Measurements from ENCODE around the gene PABPC1L2B. TPM values are rescaled to one million over a fixed set of nuclear protein-coding genes. Genes with fewer than 3 reads are reported as not detected.
"Not testable (repeated sequence)": the region's sequence is repeated elsewhere in the genome, so short reads cannot be mapped to it uniquely, and the experiment has no call there.

The PABPC1L2B gene
- total RNA-seq (2022) (not detected in 2 replicates), Bru-seq, nascent RNA (not detected), BruChase-seq, experiment 1, labeled RNA remaining after a 6-hour chase (not detected), BruChase-seq, experiment 2, labeled RNA remaining after a 2-hour chase (not detected)
- long read RNA-seq = 0 reads

DNA sequence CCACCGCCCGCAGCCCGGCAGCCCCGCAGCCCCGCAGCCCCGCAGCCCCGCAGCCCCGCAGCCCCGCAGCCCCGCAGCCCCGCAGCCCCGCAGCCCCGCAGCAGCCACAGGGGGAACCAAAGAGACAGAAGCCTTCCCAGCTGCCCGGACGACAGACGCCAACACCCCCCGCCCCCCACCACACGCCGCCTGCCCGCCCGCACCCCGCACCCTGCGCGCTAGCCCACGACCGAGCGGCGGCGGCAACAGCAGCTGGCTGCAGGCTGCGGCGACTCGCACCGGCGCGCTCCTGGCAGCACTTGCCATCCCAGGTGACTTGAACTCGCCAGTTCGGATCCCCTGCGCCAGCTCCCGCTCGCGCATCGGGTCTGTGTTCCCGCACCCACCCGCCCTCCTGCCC is at the start of gene PABPC1L2B:
PABPC1L2B (plus strand) TSS at position 207 of the 400 bp plus-strand sequence. CDS start 704 bp downstream, outside the sequence.
- H3K4me1 Mint-ChIP-seq (ENCODE audit: insufficient read depth, unreplicated experiment); DNase-seq (ENCODE audit: unreplicated experiment); H3K4me3 Mint-ChIP-seq (ENCODE audit: unreplicated experiment); H3K27me3 Mint-ChIP-seq (ENCODE audit: insufficient read depth, unreplicated experiment); POLR2A ChIA-PET; H3K9me3 Mint-ChIP-seq (ENCODE audit: unreplicated experiment); CTCF ChIA-PET; BruUV-seq (replicated peaks); intact Hi-C loops (cut with micrococcal nuclease); H3K27ac Mint-ChIP-seq (ENCODE audit: low read depth, unreplicated experiment); H3K36me3 Mint-ChIP-seq (ENCODE audit: insufficient read depth, unreplicated experiment): not testable (repeated sequence)

DNA sequence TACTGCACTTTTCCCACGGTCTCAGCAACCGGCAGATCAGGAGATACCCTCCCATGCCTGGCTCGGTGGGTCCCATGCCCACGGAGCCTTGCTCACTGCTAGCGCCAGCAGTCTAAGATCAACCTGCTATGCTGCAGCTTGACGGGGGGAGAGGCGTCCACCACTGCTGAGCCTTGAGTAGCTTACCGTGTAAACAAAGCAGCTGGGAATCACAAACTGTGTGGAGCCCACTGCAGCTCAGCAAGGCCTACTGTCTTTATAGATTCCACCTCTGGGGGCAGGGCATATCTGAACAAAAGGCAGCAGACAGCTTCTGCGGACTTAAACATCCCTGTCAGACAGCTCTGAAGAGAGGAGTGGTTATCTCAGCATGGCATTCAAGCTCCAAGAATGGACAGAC is 42.8 kb upstream of the PABPC1L2B start:
- H3K9me3 Mint-ChIP-seq (ENCODE audit: unreplicated experiment); H3K4me1 Mint-ChIP-seq (ENCODE audit: insufficient read depth, unreplicated experiment); CTCF ChIA-PET: not testable (repeated sequence)

DNA sequence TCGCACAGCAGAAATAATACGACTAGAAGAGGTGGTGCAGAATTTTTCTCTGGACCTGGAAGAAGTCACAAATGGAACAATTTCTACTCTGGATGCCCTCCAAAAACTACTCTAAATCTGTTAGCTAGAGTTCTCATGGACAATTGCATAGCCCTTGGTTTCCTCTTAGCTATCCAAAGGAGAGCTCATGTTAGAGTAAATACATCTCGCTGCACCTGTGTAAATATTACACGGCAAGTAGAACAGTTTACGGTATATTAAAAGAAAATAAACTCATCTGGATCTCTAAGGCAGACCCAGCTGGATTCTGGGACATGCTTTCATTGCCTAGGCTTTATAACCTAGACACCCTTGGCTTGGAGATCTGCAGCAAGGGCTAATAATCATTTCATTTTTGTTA is 30.9 kb upstream of the PABPC1L2B start:
- DNase-seq (ENCODE audit: unreplicated experiment); BruUV-seq (replicated peaks); POLR2A ChIA-PET; H3K4me1 Mint-ChIP-seq (ENCODE audit: insufficient read depth, unreplicated experiment); H3K4me3 Mint-ChIP-seq (ENCODE audit: unreplicated experiment); CTCF ChIA-PET; H3K27me3 Mint-ChIP-seq (ENCODE audit: insufficient read depth, unreplicated experiment); H3K27ac Mint-ChIP-seq (ENCODE audit: low read depth, unreplicated experiment); H3K9me3 Mint-ChIP-seq (ENCODE audit: unreplicated experiment); H3K36me3 Mint-ChIP-seq (ENCODE audit: insufficient read depth, unreplicated experiment); intact Hi-C loops (cut with micrococcal nuclease): not testable (repeated sequence)

More for the DNA sequence above, 42.8 kb upstream of the PABPC1L2B start:
- H3K27ac Mint-ChIP-seq (ENCODE audit: low read depth, unreplicated experiment); DNase-seq (ENCODE audit: unreplicated experiment); H3K27me3 Mint-ChIP-seq (ENCODE audit: insufficient read depth, unreplicated experiment); H3K36me3 Mint-ChIP-seq (ENCODE audit: insufficient read depth, unreplicated experiment); intact Hi-C loops (cut with micrococcal nuclease); POLR2A ChIA-PET; BruUV-seq (replicated peaks); H3K4me3 Mint-ChIP-seq (ENCODE audit: unreplicated experiment): not testable (repeated sequence)

DNA sequence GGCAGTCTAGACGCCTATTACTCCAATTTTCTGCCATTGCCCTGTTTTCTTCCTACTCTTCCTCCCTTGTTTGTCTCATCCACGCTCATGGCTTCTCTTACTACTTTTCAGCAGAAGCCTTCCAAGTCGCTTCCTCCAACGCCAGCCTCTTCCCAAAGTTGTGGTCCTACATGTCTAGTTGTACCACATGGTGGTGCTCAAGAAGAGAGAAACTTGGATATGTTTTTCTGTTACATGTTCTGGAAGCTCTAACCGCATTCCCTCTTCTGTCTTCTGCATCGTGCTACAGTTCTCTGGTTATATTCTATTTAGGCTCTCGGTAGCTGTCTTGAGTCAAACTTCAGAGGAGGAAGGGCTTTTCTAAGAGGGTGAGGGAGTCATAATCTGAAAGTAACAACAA is 27.9 kb upstream of the PABPC1L2B start:
- H3K27ac Mint-ChIP-seq (ENCODE audit: low read depth, unreplicated experiment); POLR2A ChIA-PET; H3K4me1 Mint-ChIP-seq (ENCODE audit: insufficient read depth, unreplicated experiment); H3K27me3 Mint-ChIP-seq (ENCODE audit: insufficient read depth, unreplicated experiment); DNase-seq (ENCODE audit: unreplicated experiment); H3K36me3 Mint-ChIP-seq (ENCODE audit: insufficient read depth, unreplicated experiment); CTCF ChIA-PET; intact Hi-C loops (cut with micrococcal nuclease); BruUV-seq (replicated peaks); H3K9me3 Mint-ChIP-seq (ENCODE audit: unreplicated experiment); H3K4me3 Mint-ChIP-seq (ENCODE audit: unreplicated experiment): not testable (repeated sequence)

DNA sequence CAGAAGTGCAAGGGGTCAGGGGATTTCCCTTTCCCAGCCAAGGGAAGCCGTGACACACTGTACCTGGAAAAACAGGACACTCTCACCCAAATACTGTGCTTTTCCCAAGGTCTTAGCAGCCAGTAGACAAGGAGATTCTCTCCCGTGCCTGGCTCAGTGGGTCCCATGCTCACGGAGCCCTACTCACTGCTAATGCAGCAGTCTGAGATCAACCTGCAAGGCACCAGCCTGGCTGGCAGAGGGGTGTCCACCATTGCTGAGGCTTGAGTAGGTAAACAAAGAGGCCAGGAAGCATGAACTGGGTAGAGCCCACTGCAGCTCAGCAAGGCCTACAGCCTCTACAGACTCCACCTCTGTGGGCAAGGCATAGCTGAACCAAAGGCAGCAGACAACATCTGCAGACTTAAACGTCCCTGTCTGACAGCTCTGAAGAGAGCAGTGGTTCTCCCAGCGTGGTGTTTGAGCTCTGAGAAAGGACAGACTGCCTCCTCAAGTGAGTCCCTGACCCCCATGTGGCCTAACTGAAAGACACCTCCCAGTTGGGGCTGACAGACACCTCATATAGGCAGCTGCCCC is 21.8 kb upstream of the PABPC1L2B start:
- POLR2A ChIA-PET = not testable (repeated sequence)

DNA sequence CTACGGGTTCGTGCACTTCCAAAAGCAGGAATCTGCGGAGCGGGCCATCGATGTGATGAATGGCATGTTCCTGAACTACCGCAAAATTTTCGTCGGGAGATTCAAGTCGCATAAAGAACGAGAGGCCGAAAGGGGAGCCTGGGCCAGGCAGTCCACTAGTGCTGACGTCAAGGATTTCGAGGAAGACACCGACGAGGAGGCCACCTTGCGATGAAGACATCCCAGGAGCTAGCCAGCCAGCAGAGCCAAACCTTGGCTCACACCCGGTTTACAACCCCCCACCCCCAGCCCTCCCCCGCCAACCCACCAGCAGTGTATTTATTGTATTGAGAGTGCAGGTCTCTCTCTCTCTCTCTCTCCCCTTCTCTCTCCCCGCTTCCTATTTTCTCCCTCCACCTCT is 1.3 kb downstream of the PABPC1L2B start:
- H3K36me3 Mint-ChIP-seq (ENCODE audit: insufficient read depth, unreplicated experiment); BruUV-seq (replicated peaks); CTCF ChIA-PET; H3K4me1 Mint-ChIP-seq (ENCODE audit: insufficient read depth, unreplicated experiment); H3K27ac Mint-ChIP-seq (ENCODE audit: low read depth, unreplicated experiment); intact Hi-C loops (cut with micrococcal nuclease); H3K9me3 Mint-ChIP-seq (ENCODE audit: unreplicated experiment); H3K27me3 Mint-ChIP-seq (ENCODE audit: insufficient read depth, unreplicated experiment); POLR2A ChIA-PET; DNase-seq (ENCODE audit: unreplicated experiment); H3K4me3 Mint-ChIP-seq (ENCODE audit: unreplicated experiment): not testable (repeated sequence)

More for the DNA sequence above, 21.8 kb upstream of the PABPC1L2B start:
- H3K27ac Mint-ChIP-seq (ENCODE audit: low read depth, unreplicated experiment); H3K4me3 Mint-ChIP-seq (ENCODE audit: unreplicated experiment); H3K4me1 Mint-ChIP-seq (ENCODE audit: insufficient read depth, unreplicated experiment); intact Hi-C loops (cut with micrococcal nuclease); CTCF ChIA-PET; BruUV-seq (replicated peaks); H3K36me3 Mint-ChIP-seq (ENCODE audit: insufficient read depth, unreplicated experiment); DNase-seq (ENCODE audit: unreplicated experiment): not testable (repeated sequence)
- peaks cover 22% of the 10 kb centered on the region for H3K9me3 Mint-ChIP-seq (ENCODE audit: unreplicated experiment)
- H3K27me3 Mint-ChIP-seq (ENCODE audit: insufficient read depth, unreplicated experiment) = peaks cover 39% of the 10 kb centered on the region

DNA sequence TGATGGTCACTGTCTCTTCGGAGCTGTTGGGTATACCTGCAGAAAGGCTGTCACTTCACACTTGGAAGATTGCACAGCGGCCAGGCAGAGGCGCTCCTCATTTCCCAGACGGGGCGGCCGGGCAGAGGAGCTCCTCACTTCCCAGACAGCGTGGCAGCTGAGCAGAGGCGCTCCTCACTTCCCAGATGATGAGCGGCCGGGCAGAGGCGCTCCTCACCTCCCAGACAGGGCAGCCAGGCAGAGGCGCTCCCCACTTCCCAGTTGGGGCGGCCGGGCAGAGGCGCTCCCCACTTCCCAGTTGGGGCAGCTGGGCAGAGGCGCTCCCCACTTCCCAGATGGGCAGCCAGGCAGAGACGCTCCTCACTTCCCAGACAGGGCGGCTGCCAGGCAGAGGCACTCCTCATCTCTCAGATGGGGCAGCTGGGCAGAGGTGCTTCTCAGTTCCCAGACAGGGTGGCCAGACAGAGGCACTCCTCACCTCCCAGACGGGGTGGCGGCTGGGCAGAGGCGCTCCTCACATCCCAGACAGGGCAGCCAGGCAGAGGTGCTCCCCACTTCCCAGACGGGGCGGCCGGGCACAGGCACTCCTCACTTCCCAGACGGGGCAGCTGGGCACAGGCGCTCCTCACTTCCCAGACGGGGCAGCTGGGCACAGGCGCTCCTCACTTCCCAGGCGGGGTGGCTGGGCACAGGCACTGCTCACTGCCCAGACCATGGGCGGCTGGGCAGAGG is 18.8 kb downstream of the PABPC1L2B start:
- H3K36me3 Mint-ChIP-seq (ENCODE audit: insufficient read depth, unreplicated experiment) = no peaks in the 10 kb centered on the region
- POLR2A ChIA-PET = no interaction called here
- no peak overlapping the region for H3K4me3 Mint-ChIP-seq (ENCODE audit: unreplicated experiment)
- no peak overlapping the region for H3K27ac Mint-ChIP-seq (ENCODE audit: low read depth, unreplicated experiment)
- intact Hi-C loops (cut with micrococcal nuclease) = no loop called here
- H3K4me1 Mint-ChIP-seq (ENCODE audit: insufficient read depth, unreplicated experiment) = no peaks in the 10 kb centered on the region
- DNase-seq (ENCODE audit: unreplicated experiment) = no peak
- TF ChIP-seq, protein P1, sequence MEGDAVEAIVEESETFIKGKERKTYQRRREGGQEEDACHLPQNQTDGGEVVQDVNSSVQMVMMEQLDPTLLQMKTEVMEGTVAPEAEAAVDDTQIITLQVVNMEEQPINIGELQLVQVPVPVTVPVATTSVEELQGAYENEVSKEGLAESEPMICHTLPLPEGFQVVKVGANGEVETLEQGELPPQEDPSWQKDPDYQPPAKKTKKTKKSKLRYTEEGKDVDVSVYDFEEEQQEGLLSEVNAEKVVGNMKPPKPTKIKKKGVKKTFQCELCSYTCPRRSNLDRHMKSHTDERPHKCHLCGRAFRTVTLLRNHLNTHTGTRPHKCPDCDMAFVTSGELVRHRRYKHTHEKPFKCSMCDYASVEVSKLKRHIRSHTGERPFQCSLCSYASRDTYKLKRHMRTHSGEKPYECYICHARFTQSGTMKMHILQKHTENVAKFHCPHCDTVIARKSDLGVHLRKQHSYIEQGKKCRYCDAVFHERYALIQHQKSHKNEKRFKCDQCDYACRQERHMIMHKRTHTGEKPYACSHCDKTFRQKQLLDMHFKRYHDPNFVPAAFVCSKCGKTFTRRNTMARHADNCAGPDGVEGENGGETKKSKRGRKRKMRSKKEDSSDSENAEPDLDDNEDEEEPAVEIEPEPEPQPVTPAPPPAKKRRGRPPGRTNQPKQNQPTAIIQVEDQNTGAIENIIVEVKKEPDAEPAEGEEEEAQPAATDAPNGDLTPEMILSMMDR (IDR thresholded peaks at IDR 0.05; ENCODE audit: unreplicated experiment) = no peak
- peaks cover 27% of the 10 kb centered on the region for H3K9me3 Mint-ChIP-seq (ENCODE audit: unreplicated experiment)
- peaks cover 10% of the 10 kb centered on the region for H3K27me3 Mint-ChIP-seq (ENCODE audit: insufficient read depth, unreplicated experiment)
- CTCF ChIA-PET = no interaction called here
- no TSS peak for BruUV-seq (replicated peaks)

DNA sequence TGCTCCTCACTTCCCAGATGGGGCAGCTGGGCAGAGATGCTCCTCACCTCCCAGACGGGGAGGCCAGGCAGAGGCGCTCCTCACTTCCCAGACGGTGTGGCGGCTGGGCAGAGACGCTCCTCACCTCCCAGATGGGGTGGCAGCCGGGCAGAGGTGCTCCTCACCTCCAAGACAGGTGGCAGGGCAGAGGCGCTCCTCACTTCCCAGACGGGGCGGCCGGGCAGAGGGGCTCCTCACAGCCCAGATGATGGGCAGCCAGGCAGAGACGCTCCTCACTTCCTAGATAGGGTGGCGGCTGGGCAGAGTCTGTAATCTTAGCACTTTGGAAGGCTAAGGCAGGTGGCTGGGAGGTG is 19.3 kb downstream of the PABPC1L2B start:
- intact Hi-C loops (cut with micrococcal nuclease); H3K4me3 Mint-ChIP-seq (ENCODE audit: unreplicated experiment); H3K36me3 Mint-ChIP-seq (ENCODE audit: insufficient read depth, unreplicated experiment); POLR2A ChIA-PET; CTCF ChIA-PET; H3K27ac Mint-ChIP-seq (ENCODE audit: low read depth, unreplicated experiment); DNase-seq (ENCODE audit: unreplicated experiment); BruUV-seq (replicated peaks); H3K4me1 Mint-ChIP-seq (ENCODE audit: insufficient read depth, unreplicated experiment): not testable (repeated sequence)
- Mint-ChIP-seq H3K9me3 (ENCODE audit: unreplicated experiment) (peaks cover 27% of the 10 kb centered on the region), H3K27me3 (ENCODE audit: insufficient read depth, unreplicated experiment) (peaks cover 16% of the 10 kb centered on the region)

All from MCF 10A (cell line).